Midbrain (tissue), 1 donor: ENCODE results near the gene CCDC197.
A peak's percentile ranks its signal among the peaks of the same experiment; 100 is the strongest.

Experiments used
- DNase-seq: peaks from one replicate; lab custom pipeline; 2025; lab: John Stamatoyannopoulos, UW

The CCDC197 gene

GRCh38 chr14:94000267-94000666, 3.2 kb downstream of the CCDC197 start:
- DNase-seq: no peak

GRCh38 chr14:94001016-94001415, 3.9 kb downstream of the CCDC197 start:
- DNase-seq: no peak

- DNase-seq: peak; percentile 82
These were observed 4.6 kb downstream of the CCDC197 start for GRCh38 chr14:94001501-94002396.

GRCh38 chr14:94003397-94003796, 6.3 kb downstream of the CCDC197 start:
- no peak for DNase-seq

- DNase-seq: no peak
These were observed 6.9 kb downstream of the CCDC197 start for GRCh38 chr14:94004015-94004414.

GRCh38 chr14:94005324-94006073, 8.4 kb downstream of the CCDC197 start:
- DNase-seq: no peak

- no peak for DNase-seq
These were observed 11.1 kb downstream of the CCDC197 start for GRCh38 chr14:94008234-94008633.

GRCh38 chr14:94009767-94010166, 12.7 kb downstream of the CCDC197 start:
- no peak for DNase-seq

- no peak for DNase-seq
These were observed 13.5 kb downstream of the CCDC197 start for GRCh38 chr14:94010625-94011024.

GRCh38 chr14:94011795-94012194, 14.7 kb downstream of the CCDC197 start:
- DNase-seq: no peak

GRCh38 chr14:94014382-94014781, 17.3 kb downstream of the CCDC197 start:
- no peak for DNase-seq

GRCh38 chr14:94015223-94015622, 18.1 kb downstream of the CCDC197 start:
- DNase-seq: no peak

GRCh38 chr14:94016446-94016976, 19.4 kb downstream of the CCDC197 start:
- no peak for DNase-seq

- no peak for DNase-seq
These were observed 21.2 kb downstream of the CCDC197 start for GRCh38 chr14:94018308-94018707.

- DNase-seq: no peak
These were observed 22.2 kb downstream of the CCDC197 start for GRCh38 chr14:94019329-94019728.

- DNase-seq: no peak
These were observed 23.2 kb downstream of the CCDC197 start for GRCh38 chr14:94020267-94020666.

GRCh38 chr14:94021001-94021400, 23.9 kb downstream of the CCDC197 start:
- DNase-seq: no peak

- DNase-seq: no peak
These were observed 24.5 kb downstream of the CCDC197 start for GRCh38 chr14:94021416-94022157.

- no peak for DNase-seq
These were observed 25.7 kb downstream of the CCDC197 start for GRCh38 chr14:94022532-94023411.

GRCh38 chr14:94024549-94024948, 27.4 kb downstream of the CCDC197 start:
- no peak for DNase-seq

GRCh38 chr14:94025720-94026119, 28.6 kb downstream of the CCDC197 start:
- no peak for DNase-seq
